DOHH2 (cell line): ENCODE results near the gene CARD18.

Experiments
- H3F3A ChIP-seq: fragments of 200-600 bp; sonication (generic), shearing (Covaris generic); 2 replicates; pipeline ENCODE4 v1.6.0; 2016; ENCODE audit warnings: antibody characterized with exemption, mild to moderate bottlenecking; ENCODE audit not compliant: control insufficient read depth, insufficient read depth
- H3K27ac ChIP-seq: fragments of 200-600 bp; sonication (generic); 2 replicates; pipeline ENCODE4 v1.5.1; 2014; ENCODE audit warnings: low read depth, mild to moderate bottlenecking, low read length, moderate library complexity
- H3K27me3 ChIP-seq: fragments of 200-600 bp; sonication (generic); 2 replicates; pipeline ENCODE4 v1.6.1; 2014; ENCODE audit warnings: mild to moderate bottlenecking, low read length, mixed read lengths; ENCODE audit not compliant: control insufficient read depth
- H3K36me3 ChIP-seq: fragments of 200-600 bp; sonication (generic); 2 replicates; pipeline ENCODE4 v1.6.1; 2014; ENCODE audit warnings: mild to moderate bottlenecking, low read length, moderate library complexity, mixed read lengths; ENCODE audit not compliant: control insufficient read depth
- H3K4me1 ChIP-seq: fragments of 200-600 bp; sonication (generic); 2 replicates; pipeline ENCODE4 v1.6.1; 2014; ENCODE audit warnings: mild to moderate bottlenecking, low read length, mixed read lengths; ENCODE audit not compliant: control insufficient read depth
- H3K4me2 ChIP-seq: fragments of 200-600 bp; sonication (generic); 2 replicates; pipeline ENCODE4 v1.6.0; 2014; ENCODE audit warnings: mild to moderate bottlenecking, low read length, moderate library complexity
- H3K4me3 ChIP-seq: fragments of 200-600 bp; sonication (generic); 2 replicates; pipeline ENCODE4 v1.5.1; 2014; ENCODE audit warnings: mild to moderate bottlenecking, low read length, mixed read lengths
- H3K79me2 ChIP-seq: fragments of 200-600 bp; sonication (generic); 2 replicates; pipeline ENCODE4 v1.6.1; 2014; ENCODE audit warnings: mild to moderate bottlenecking, low read length, mixed read lengths; ENCODE audit not compliant: control insufficient read depth
- H3K9me2 ChIP-seq: fragments of 200-600 bp; sonication (generic); replicated peaks from 2 replicates; pipeline ENCODE4 v1.6.1; 2014; ENCODE audit warnings: mild to moderate bottlenecking, low read length, mixed read lengths; ENCODE audit not compliant: control insufficient read depth
- H3K9me3 ChIP-seq: fragments of 200-600 bp; sonication (generic); 2 replicates; pipeline ENCODE4 v1.6.1; 2014; ENCODE audit warnings: antibody characterized with exemption, low read length, mixed read lengths; ENCODE audit not compliant: control insufficient read depth, insufficient read depth
- H4K20me1 ChIP-seq: fragments of 200-600 bp; sonication (generic); 2 replicates; pipeline ENCODE4 v1.6.0; 2014; ENCODE audit warnings: low read depth, mild to moderate bottlenecking, antibody characterized with exemption, low read length, moderate library complexity; ENCODE audit not compliant: control insufficient read depth, insufficient read depth
- EZH2phosphoT487 ChIP-seq: fragments of 200-600 bp; sonication (generic); IDR thresholded peaks from 2 replicates; pipeline ENCODE4 v1.6.1; 2017; ENCODE audit warnings: borderline replicate concordance, mild to moderate bottlenecking, antibody characterized with exemption, low read length, moderate library complexity, mixed read lengths
- TF ChIP-seq, protein P1 (sequence below): fragments of 200-600 bp; sonication (generic); IDR thresholded peaks from one replicate; pipeline ENCODE4 v1.5.1; 2014; ENCODE audit warnings: antibody characterized with exemption, mild to moderate bottlenecking, low read depth, low read length; ENCODE audit not compliant: poor library complexity, severe bottlenecking

CARD18 gene

DNA sequence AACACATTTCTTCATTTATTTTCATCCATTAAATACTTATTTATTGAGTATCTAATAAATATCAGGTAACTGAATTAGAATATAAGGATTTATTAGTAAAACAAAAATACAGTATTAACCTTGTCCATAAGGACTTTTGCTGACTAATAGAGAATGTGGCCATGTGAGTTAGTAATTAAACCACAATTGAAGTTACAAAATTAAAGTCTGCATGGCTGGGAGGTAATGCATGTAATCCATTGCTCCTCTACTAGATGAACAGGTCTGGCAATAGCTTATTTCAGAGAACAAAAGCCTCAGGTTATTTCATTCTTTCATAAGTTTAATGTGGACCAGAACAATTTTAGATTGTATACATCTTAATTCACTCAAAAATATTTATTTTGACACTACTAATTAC is 9.9 kb upstream of the CARD18 start:
- Histone ChIP-seq H3K27me3 (no peaks in the 10 kb centered on the region), H3K36me3 (no peaks in the 10 kb centered on the region), H3K27ac (no peak overlapping the region), H3K79me2 (no peaks in the 10 kb centered on the region), H4K20me1 (no peaks in the 10 kb centered on the region), H3K9me2 (no peaks in the 10 kb centered on the region), H3K9me3 (no peaks in the 10 kb centered on the region), H3F3A (no peaks in the 10 kb centered on the region), H3K4me1 (no peaks in the 10 kb centered on the region), H3K4me2 (no peak overlapping the region), H3K4me3 (no peak overlapping the region)
- TF ChIP-seq, protein P1, sequence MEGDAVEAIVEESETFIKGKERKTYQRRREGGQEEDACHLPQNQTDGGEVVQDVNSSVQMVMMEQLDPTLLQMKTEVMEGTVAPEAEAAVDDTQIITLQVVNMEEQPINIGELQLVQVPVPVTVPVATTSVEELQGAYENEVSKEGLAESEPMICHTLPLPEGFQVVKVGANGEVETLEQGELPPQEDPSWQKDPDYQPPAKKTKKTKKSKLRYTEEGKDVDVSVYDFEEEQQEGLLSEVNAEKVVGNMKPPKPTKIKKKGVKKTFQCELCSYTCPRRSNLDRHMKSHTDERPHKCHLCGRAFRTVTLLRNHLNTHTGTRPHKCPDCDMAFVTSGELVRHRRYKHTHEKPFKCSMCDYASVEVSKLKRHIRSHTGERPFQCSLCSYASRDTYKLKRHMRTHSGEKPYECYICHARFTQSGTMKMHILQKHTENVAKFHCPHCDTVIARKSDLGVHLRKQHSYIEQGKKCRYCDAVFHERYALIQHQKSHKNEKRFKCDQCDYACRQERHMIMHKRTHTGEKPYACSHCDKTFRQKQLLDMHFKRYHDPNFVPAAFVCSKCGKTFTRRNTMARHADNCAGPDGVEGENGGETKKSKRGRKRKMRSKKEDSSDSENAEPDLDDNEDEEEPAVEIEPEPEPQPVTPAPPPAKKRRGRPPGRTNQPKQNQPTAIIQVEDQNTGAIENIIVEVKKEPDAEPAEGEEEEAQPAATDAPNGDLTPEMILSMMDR: no peak
- TF ChIP-seq EZH2phosphoT487: no peak

DNA sequence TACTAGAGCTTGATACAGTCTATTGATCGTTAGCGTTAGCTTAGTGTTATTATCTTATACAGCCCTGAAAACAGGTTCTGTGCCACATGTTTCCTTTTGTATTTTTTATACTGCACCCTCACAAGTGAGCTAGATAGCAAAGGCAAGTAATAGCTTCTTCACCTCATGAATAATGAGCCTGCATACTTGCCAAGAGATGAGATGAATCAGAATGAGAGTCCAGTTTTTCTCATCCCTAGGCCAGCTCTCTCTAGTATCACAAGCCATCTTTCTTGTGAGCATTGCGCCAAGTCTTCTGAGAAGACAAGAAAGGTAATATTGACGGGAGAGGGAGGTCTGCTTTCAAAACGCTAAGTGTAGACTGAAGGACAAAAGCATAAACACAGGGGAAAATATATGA is 8.7 kb upstream of the CARD18 start:
- TF ChIP-seq EZH2phosphoT487: no peak
- TF ChIP-seq, protein P1: no peak
- no peaks in the 10 kb centered on the region for H4K20me1 ChIP-seq
- no peaks in the 10 kb centered on the region for H3K9me3 ChIP-seq
- H3F3A ChIP-seq: no peaks in the 10 kb centered on the region
- no peaks in the 10 kb centered on the region for H3K27me3 ChIP-seq
- H3K4me1 ChIP-seq: no peaks in the 10 kb centered on the region
- no peak overlapping the region for H3K27ac ChIP-seq
- no peaks in the 10 kb centered on the region for H3K79me2 ChIP-seq
- H3K9me2 ChIP-seq: no peaks in the 10 kb centered on the region
- no peak overlapping the region for H3K4me2 ChIP-seq
- H3K4me3 ChIP-seq: no peak overlapping the region
- H3K36me3 ChIP-seq: no peaks in the 10 kb centered on the region

DNA sequence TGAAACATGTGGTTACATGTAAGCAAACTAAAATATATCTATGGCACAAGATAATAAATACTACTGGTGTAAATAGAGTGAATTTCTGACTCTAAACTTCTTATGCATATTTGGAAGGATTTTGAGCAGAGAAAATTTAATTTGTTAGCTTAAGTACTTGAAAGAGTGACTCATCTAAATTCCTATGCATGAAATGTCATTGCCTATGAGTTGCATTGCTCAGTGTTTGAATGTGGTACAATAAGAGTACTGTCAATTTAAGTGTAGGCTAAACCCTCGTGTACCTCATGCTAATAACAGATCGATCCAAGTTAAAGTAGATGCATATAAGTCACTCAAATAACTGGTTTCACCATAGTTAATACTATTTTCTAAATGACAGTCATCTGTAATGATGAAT is 5.3 kb upstream of the CARD18 start:
- H3K9me2 ChIP-seq: no peaks in the 10 kb centered on the region
- no peaks in the 10 kb centered on the region for H3K27me3 ChIP-seq
- H3K4me2 ChIP-seq: no peak overlapping the region
- TF ChIP-seq, protein P1: no peak
- no peak for TF ChIP-seq EZH2phosphoT487
- no peaks in the 10 kb centered on the region for H3K79me2 ChIP-seq
- no peak overlapping the region for H3K27ac ChIP-seq
- no peaks in the 10 kb centered on the region for H4K20me1 ChIP-seq
- H3F3A ChIP-seq: no peaks in the 10 kb centered on the region
- H3K4me3 ChIP-seq: no peak overlapping the region
- no peaks in the 10 kb centered on the region for H3K9me3 ChIP-seq
- H3K4me1 ChIP-seq: no peaks in the 10 kb centered on the region
- H3K36me3 ChIP-seq: no peaks in the 10 kb centered on the region

DNA sequence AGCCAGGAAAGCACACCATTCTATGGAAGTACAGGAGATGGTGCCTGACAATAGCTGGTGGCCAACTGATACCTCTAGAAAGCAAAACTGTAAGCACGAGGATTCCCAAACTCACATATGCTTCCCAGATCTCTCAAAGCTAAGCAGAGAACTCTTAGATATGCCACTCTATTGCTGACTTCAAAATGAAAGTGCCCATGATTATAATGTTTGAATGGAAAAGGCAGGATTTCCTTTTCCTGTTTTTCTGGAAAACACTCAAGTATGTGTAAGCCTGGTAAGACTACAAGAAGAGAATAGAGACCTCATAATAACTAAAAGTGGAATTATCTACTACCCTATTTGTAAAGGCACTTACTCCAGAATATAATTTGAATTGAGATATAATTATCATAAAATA is 2.6 kb upstream of the CARD18 start:
- Histone ChIP-seq H3K27me3 (no peaks in the 10 kb centered on the region), H3K36me3 (no peaks in the 10 kb centered on the region), H4K20me1 (no peaks in the 10 kb centered on the region), H3K4me2 (no peak overlapping the region), H3K27ac (no peak overlapping the region), H3K4me3 (no peak overlapping the region), H3K9me2 (no peaks in the 10 kb centered on the region), H3K9me3 (no peaks in the 10 kb centered on the region), H3F3A (no peaks in the 10 kb centered on the region), H3K79me2 (no peaks in the 10 kb centered on the region), H3K4me1 (no peaks in the 10 kb centered on the region)
- no peak for TF ChIP-seq EZH2phosphoT487
- TF ChIP-seq, protein P1: no peak
